Measurements from ENCODE around the gene SPP2. TPM values are rescaled to one million over a fixed set of nuclear protein-coding genes. Genes with fewer than 3 reads are reported as not detected.

SPP2 gene
- total and polyA plus RNA-seq, 2 donors (not counting 1 experiment from before 2014, with no cell fraction given) = not detected

- H3K36me3 ChIP-seq (ENCODE audit: control insufficient read depth, insufficient read depth, low read length) = no peaks in the 10 kb centered on the region
- H3K9me3 ChIP-seq (ENCODE audit: control insufficient read depth, insufficient read depth, low read depth, low read length) = no peaks in the 10 kb centered on the region
- H3K4me1 ChIP-seq (ENCODE audit: control insufficient read depth, extremely low read depth, insufficient read depth, low read length) = no peaks in the 10 kb centered on the region
- H3K4me3 ChIP-seq (replicated peaks in 1 of 4; ENCODE audit: control extremely low read depth in 1 of 4, insufficient read depth in 1 of 4, low read depth in 3 of 4, low read length in 4 of 4) = no peak overlapping the region
- H3K9ac ChIP-seq (ENCODE audit: insufficient read depth, low read length) = no peak overlapping the region
- no peak for DNase-seq (ENCODE audit: low read depth in 2 of 2)
- no peaks in the 10 kb centered on the region for H3K27me3 ChIP-seq (ENCODE audit: control insufficient read depth, insufficient read depth, low read length)
- no peak overlapping the region for H3K27ac ChIP-seq (ENCODE audit: insufficient read depth, low read length)
- H2AFZ ChIP-seq (ENCODE audit: low read length) = no peak overlapping the region
- no peaks in the 10 kb centered on the region for H4K20me1 ChIP-seq (ENCODE audit: control insufficient read depth, extremely low read depth, insufficient read depth, low read length)
- H3K79me2 ChIP-seq (ENCODE audit: control insufficient read depth, insufficient read depth, low read length) = no peaks in the 10 kb centered on the region
- no peak for TF ChIP-seq EZH2 (IDR thresholded peaks at IDR 0.05; ENCODE audit: low read length, missing control alignments)
- TF ChIP-seq CTCF (conservative IDR thresholded peaks at IDR 0.05 in 1 of 2, IDR thresholded peaks at IDR 0.05 in 1 of 2; ENCODE audit: low read depth in 1 of 2, low read length in 2 of 2) = no peak
- no peak overlapping the region for H3K4me2 ChIP-seq (ENCODE audit: extremely low read depth, insufficient read depth, low read length)
These were observed 8.4 kb downstream of the SPP2 start for GRCh38 chr2:234058881-234059280.

- no peak for DNase-seq (ENCODE audit: low read depth in 2 of 2)
- no peak overlapping the region for H3K4me2 ChIP-seq (ENCODE audit: extremely low read depth, insufficient read depth, low read length)
- no peaks in the 10 kb centered on the region for H3K36me3 ChIP-seq (ENCODE audit: control insufficient read depth, insufficient read depth, low read length)
- no peak for TF ChIP-seq CTCF (conservative IDR thresholded peaks at IDR 0.05 in 1 of 2, IDR thresholded peaks at IDR 0.05 in 1 of 2; ENCODE audit: low read depth in 1 of 2, low read length in 2 of 2)
- TF ChIP-seq EZH2 (IDR thresholded peaks at IDR 0.05; ENCODE audit: low read length, missing control alignments) = no peak
- H3K27me3 ChIP-seq (ENCODE audit: control insufficient read depth, insufficient read depth, low read length) = no peaks in the 10 kb centered on the region
- no peaks in the 10 kb centered on the region for H3K9me3 ChIP-seq (ENCODE audit: control insufficient read depth, insufficient read depth, low read depth, low read length)
- no peaks in the 10 kb centered on the region for H3K79me2 ChIP-seq (ENCODE audit: control insufficient read depth, insufficient read depth, low read length)
- H3K4me1 ChIP-seq (ENCODE audit: control insufficient read depth, extremely low read depth, insufficient read depth, low read length) = no peaks in the 10 kb centered on the region
- H3K9ac ChIP-seq (ENCODE audit: insufficient read depth, low read length) = no peak overlapping the region
- no peak overlapping the region for H3K4me3 ChIP-seq (replicated peaks in 1 of 4; ENCODE audit: control extremely low read depth in 1 of 4, insufficient read depth in 1 of 4, low read depth in 3 of 4, low read length in 4 of 4)
- H3K27ac ChIP-seq (ENCODE audit: insufficient read depth, low read length) = no peak overlapping the region
- no peak overlapping the region for H2AFZ ChIP-seq (ENCODE audit: low read length)
- H4K20me1 ChIP-seq (ENCODE audit: control insufficient read depth, extremely low read depth, insufficient read depth, low read length) = no peaks in the 10 kb centered on the region
These were observed 9.7 kb downstream of the SPP2 start for GRCh38 chr2:234060236-234060635.

GRCh38 chr2:234061624-234062257 is 11.2 kb downstream of the SPP2 start:
- no peak overlapping the region for H3K4me3 ChIP-seq (replicated peaks in 1 of 4; ENCODE audit: control extremely low read depth in 1 of 4, insufficient read depth in 1 of 4, low read depth in 3 of 4, low read length in 4 of 4)
- H3K9me3 ChIP-seq (ENCODE audit: control insufficient read depth, insufficient read depth, low read depth, low read length) = no peaks in the 10 kb centered on the region
- H3K27ac ChIP-seq (ENCODE audit: insufficient read depth, low read length) = no peak overlapping the region
- no peaks in the 10 kb centered on the region for H3K27me3 ChIP-seq (ENCODE audit: control insufficient read depth, insufficient read depth, low read length)
- H3K4me1 ChIP-seq (ENCODE audit: control insufficient read depth, extremely low read depth, insufficient read depth, low read length) = no peaks in the 10 kb centered on the region
- no peak overlapping the region for H3K4me2 ChIP-seq (ENCODE audit: extremely low read depth, insufficient read depth, low read length)
- H2AFZ ChIP-seq (ENCODE audit: low read length) = no peak overlapping the region
- DNase-seq (ENCODE audit: low read depth in 2 of 2) = no peak
- H3K9ac ChIP-seq (ENCODE audit: insufficient read depth, low read length) = no peak overlapping the region
- no peaks in the 10 kb centered on the region for H3K36me3 ChIP-seq (ENCODE audit: control insufficient read depth, insufficient read depth, low read length)
- no peaks in the 10 kb centered on the region for H4K20me1 ChIP-seq (ENCODE audit: control insufficient read depth, extremely low read depth, insufficient read depth, low read length)
- TF ChIP-seq EZH2 (IDR thresholded peaks at IDR 0.05; ENCODE audit: low read length, missing control alignments) (no peak), CTCF (conservative IDR thresholded peaks at IDR 0.05 in 1 of 2, IDR thresholded peaks at IDR 0.05 in 1 of 2; ENCODE audit: low read depth in 1 of 2, low read length in 2 of 2) (no peak)
- no peaks in the 10 kb centered on the region for H3K79me2 ChIP-seq (ENCODE audit: control insufficient read depth, insufficient read depth, low read length)

All from fibroblast of lung (primary cell).